Stimulated activated CD4-positive, alpha-beta T cell treated with anti-CD3 and anti-CD28 coated beads, Interleukin-15, amount 100 ng/mL, for 24 hours (primary cell): Measurements from ENCODE around the gene ORM2.
"Not testable (repeated sequence)": the region's sequence is repeated elsewhere in the genome, so short reads cannot be mapped to it uniquely, and the experiment has no call there.

Source experiments
- DNase-seq: peaks from one replicate; pipeline ENCODE4 v3.0.0-alpha.2; 2020

The ORM2 gene

GRCh38 chr9:114332474-114333040 lies 2.9 kb downstream of the ORM2 start:
- DNase-seq: not testable (repeated sequence)

DNA sequence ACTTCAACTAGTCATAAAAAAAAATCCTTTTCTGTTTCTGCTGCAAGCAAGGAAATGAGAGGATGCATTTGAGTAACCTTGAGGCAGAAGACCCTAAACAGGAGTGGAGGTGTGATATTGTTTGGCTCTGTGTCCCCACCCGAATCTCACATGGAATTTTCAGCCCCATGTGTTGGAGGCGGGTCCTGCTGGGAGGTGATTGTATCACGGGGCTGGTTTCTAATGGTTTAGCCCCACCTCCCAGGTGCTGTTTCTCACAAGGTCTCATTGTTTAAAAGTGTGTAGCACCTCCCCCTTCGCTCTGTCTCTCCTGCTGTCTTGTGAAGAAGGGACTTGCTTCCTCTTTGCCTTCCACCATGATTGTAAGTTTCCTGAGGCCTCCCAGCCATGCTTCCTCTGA lies 4.0 kb downstream of the ORM2 start:
- not testable (repeated sequence) for DNase-seq

DNA sequence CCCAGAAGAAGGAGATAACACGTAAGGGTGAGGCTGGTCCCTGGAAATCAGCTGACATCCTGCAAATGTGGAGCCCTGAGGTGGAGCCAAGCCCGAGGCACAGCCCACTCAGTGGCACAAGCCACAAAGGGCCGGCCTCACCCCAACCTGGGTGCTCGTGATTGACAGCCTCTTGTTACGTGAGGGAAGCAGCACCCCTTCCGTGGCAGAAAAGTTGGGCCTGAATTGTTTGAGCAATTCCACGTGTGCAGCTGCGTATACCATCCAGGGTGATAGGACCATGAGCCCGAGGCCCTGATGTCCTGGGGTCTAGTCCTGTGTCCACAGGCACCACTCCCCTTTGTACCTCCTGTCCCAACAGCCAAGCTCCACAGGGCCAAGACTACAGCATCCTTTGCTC lies 4.8 kb downstream of the ORM2 start:
- DNase-seq: no peak

DNA sequence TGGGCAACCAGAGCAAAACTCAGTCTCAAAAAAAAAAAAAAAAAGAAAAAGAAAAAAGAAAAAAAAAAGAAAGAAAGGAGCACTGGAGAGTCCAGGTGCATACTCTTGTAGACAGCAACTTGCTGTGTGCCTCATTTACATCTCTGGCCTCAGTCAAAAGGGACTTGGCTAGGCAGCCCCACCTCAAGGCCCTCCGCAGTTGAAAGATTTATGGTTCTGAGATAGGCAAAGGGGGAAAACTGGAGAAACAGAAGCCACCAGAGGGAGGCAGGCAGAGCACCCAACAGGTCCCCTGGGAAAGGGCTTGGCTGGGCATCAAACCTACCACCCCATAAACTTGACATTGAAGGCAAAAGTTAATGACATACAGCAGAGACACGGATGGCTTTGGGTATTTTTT lies 6.1 kb downstream of the ORM2 start:
- no peak for DNase-seq

DNA sequence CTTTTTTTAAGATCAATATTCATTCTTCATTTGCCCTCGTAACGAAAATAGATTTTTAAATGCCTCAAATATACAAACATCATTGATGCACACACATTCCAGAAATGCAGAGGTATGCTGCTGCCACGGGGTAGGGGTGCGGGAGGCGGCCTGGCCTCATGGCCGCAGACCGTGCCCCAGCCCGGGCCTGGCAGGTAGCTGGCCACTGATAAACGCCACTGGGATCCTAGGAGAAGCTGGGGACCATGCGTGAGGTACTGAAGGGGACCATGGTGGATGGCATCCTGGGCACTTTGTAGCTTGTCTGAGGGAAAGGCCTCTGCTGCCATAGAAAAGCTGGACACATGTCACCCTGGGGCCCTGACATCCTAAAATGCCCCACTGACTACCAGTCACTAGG lies 6.5 kb downstream of the ORM2 start:
- DNase-seq: no peak

DNA sequence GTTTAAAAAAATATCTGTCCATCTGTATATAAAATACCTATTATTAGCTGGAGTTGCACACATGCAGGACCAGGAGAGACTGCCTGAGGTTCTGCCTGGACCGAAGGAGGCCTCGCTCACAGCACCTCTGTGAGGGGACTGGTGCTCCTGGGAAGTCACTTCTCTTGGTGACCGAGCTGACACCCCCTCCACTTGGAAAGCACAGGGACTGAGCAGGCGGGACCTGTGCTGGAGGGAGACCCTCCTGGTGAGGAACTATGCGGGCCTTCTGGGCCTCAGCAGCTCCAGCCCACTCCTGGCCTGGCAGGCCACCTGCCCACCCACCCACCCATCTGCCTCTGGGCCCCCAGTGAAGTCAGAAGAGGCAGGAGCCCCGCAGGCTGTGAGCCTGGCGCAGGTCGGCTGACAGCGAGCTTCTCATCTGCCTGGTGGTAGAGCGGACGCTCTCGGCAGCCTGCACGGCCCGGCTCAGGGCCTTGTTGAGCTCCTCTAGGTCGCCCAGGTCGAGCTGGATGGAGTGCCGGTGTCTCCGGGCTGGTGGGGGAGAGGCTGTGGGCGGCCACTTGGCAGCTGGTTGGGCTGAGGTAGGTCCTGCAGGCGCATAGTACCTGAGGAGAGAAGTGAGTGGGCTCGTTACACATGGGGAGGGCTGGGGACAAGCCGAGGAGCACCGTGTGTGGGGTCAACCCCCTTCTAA lies 7.2 kb downstream of the ORM2 start:
- DNase-seq: no peak

DNA sequence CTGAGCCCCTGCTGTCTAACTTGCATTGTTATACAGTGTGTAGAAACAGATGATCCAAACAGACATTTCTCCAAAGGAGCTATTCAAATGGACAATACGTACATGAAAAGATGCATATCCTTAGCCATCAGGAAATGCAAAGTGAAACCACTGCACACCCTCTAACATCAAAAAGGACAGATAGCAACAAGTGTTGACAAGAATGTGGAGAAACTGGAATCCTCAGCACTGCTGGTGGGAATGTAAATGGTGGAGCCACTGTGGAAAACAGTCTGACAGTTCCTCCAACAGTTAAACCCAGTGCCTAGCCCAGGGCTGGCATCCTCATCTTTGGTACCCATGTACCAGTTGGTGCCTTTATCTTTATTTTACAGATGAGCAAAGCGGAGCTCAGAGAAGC lies 8.5 kb downstream of the ORM2 start:
- DNase-seq: no peak

GRCh38 chr9:114339130-114339908 lies 9.7 kb downstream of the ORM2 start:
- peak; percentile 66 for DNase-seq

GRCh38 chr9:114341152-114341830 lies 11.6 kb downstream of the ORM2 start:
- DNase-seq: no peak

DNA sequence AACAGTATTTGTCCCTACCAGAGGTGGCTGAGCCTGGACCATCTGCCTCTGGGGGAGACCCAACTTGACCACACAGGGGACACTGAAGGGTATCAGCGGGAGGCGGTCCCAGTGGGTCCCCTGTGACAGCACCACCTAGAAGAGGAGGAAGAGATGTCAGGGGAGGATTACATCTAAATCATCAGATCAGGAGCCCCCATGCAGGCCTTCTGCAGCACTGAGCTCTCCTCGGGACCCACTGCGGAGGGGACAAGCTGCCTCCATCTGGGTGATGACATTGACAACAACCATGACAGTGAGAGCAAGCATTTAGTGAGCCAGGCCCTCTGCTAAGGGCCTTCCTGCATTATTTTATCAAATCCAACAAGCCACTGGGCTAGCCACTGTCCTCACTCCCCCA lies 12.3 kb downstream of the ORM2 start:
- DNase-seq: no peak

DNA sequence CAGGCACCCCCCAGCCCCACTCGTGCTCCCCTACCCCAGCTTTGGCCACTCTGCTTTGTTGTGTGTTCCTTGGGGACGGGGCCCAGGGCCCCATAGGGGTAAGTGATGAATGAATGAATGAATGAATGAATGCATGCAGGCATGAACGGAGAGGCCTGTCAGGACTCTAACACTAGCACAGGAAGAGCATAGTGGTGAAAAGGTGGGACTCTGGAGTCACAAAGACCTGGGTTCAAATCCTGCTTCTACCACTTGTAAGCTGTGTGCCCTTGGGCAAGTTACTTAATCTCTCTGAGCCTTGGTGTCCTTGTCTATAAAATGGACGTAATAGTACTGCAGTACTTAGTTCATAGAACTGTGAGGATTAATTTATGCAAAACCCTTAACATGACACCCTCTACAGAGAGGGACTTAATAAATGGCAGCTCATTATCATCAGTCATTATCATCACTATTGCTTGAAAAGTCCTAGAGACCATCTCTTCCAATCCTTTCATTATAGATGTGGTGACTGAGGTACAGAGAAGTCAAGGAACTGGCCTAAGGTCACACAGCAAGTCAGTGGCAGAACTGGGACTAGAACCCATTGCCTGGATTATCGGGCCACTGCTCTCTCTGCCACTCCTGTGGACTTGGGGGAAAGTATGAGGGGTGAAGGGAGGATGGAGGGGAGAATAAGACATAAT lies 13.2 kb downstream of the ORM2 start:
- no peak for DNase-seq

DNA sequence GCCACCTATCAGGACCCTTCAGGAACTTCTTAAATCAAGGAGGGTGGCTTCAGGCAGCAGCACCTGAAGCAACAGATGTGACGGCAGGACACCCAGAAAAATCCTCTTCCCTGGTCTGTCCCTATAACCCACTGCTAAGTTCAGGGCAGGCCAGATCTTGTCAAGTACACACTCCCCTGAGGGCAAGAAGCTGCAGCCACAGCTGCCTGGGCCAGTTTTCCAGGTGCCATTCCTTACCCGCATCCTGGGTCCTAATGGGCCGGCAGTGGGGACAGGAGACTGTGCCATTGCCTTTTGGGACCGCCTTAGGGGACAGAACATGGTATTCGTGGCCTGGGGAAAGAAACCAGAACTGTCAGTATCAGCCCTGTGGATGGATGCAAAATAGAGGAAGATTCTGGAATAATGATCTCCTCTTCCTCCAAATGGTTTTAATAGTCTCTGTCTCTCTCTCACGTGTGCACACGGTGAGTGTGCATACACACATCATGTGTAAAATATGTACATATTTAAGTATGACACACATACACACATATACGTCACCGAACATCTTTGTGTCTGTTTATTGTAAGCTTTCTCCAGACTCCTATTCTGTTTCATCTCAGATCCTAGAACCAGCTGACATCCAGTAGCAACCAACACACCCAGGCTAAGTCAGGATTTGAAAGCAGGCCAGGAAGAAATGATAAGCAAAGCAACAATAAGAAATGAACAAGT lies 14.0 kb downstream of the ORM2 start:
- no peak for DNase-seq

DNA sequence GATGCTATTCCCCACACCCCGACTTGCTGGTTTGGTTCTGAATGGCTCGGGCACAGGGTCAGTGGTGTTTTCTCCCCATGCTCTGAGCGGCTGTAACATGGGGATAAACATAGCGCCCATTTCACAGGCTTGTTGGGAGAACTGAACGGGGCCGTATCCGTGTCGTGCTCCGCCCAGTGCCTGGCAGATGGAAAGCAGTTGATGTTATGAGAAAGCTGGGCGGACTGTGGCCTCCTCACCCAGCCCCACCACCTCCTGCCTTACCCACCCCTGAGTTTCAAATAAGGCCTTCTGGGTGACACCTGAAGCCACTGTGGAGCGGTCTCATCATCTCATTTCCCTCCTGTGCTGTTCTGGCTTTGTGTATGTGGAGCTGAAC lies 14.5 kb downstream of the ORM2 start:
- no peak for DNase-seq

- DNase-seq: no peak
Observed at GRCh38 chr9:114344692-114345091, 15.0 kb downstream of the ORM2 start.

GRCh38 chr9:114345493-114346065 lies 15.9 kb downstream of the ORM2 start:
- DNase-seq: no peak

GRCh38 chr9:114346146-114346545 lies 16.5 kb downstream of the ORM2 start:
- DNase-seq: no peak

DNA sequence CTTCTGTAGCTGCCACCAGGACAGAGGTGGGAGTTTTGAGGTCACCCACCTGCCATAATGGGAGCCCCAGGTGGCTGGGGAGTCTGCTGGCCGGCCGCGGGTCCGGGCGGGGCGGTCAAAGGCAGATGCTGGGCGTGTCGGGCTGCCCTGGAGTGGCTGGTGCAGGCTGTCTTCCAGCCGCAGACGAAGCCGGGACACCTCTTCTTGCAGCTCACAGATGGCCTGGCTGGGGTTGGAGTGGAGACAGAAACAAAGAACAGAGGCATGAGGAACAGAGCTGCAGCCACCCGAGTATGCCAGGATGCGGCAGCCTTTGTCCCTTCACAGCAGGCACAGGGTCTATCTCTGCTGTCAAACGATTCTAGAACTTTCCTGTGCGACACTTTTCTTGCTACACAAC lies 18.0 kb downstream of the ORM2 start:
- no peak for DNase-seq

GRCh38 chr9:114348261-114348905 lies 18.7 kb downstream of the ORM2 start:
- DNase-seq: no peak

DNA sequence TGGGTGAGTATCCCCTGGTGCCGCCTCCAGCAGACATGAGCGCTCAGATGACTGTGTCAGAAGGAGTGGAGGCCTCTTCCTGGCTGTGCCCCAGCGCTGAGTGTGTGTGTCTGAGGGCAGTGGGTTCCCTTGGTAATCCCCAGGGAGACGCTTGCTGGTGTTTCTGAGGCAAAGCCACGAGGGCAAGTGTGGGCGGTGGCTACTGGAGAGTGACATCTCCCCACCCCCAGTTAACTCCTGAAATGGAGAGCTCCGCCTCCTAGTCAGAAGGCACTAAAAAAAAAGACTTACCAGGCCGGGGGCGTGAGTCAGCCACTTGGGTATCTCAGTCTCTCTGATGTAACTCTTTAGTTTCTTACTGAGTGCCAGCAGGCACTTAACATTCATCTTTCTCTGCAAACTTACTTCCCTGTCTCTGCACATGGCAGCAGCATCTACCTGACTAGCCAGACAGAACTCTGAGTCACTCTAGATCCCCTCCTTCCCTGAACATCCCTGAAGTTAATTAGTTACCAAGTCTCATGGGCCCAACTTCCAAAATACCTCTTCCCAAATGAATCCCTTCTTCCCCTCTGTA lies 19.3 kb downstream of the ORM2 start:
- DNase-seq: peak; percentile 95

GRCh38 chr9:114349713-114350480 lies 20.2 kb downstream of the ORM2 start:
- no peak for DNase-seq
